Lung (tissue), 12 donors: ENCODE results near the gene CRACDL. TPM values are rescaled to one million over a fixed set of nuclear protein-coding genes. Genes with fewer than 3 reads are reported as not detected.

Experiments
- ATAC-seq: fragments of 200-7000 bp; cut with Tn5 transposase; one replicate; pipeline ENCODE4 v1.9.1; 2020; ENCODE audit warnings: moderate number of reproducible peaks; ENCODE audit not compliant: insufficient read depth, low FRiP score
- DNase-seq, 3 donors: peaks; one replicate each; pipeline ENCODE4 v3.0.0-alpha.2; 2013 to 2017
- H3K27ac ChIP-seq, 2 donors: one replicate each; pipeline ENCODE4 v1.5.1; 2013; ENCODE audit warnings: mild to moderate bottlenecking in 2 of 2, moderate library complexity in 2 of 2, control low read depth in 1 of 2, inconsistent platforms in 1 of 2, low read depth in 1 of 2, low read length in 1 of 2
- H3K27me3 ChIP-seq, 3 donors: one replicate each; pipeline ENCODE4 v1.5.1; 2013; ENCODE audit warnings: low read length in 2 of 3; ENCODE audit not compliant: control insufficient read depth in 3 of 3, insufficient read depth in 3 of 3
- H3K36me3 ChIP-seq, 4 donors: one replicate each; pipeline ENCODE4 v1.5.1; 2013; ENCODE audit warnings: low read length in 4 of 4, mild to moderate bottlenecking in 1 of 4, moderate library complexity in 1 of 4; ENCODE audit not compliant: control insufficient read depth in 4 of 4, insufficient read depth in 4 of 4
- H3K4me1 ChIP-seq, 5 donors: one replicate each; pipeline ENCODE4 v1.5.1; 2013; ENCODE audit warnings: low read length in 5 of 5, mild to moderate bottlenecking in 2 of 5, moderate library complexity in 1 of 5; ENCODE audit not compliant: control insufficient read depth in 5 of 5, insufficient read depth in 5 of 5
- H3K4me3 ChIP-seq: one replicate; pipeline ENCODE4 v1.5.1; 2013; ENCODE audit warnings: mild to moderate bottlenecking, control low read depth, moderate library complexity
- H3K9ac ChIP-seq, 2 donors: one replicate each; pipeline ENCODE4 v1.5.1; 2013; ENCODE audit warnings: low read length in 2 of 2, control low read depth in 1 of 2; ENCODE audit not compliant: insufficient read depth in 1 of 2
- H3K9me3 ChIP-seq, 4 donors: one replicate each; pipeline ENCODE4 v1.5.1; 2013; ENCODE audit warnings: low read length in 3 of 4, mild to moderate bottlenecking in 1 of 4, moderate library complexity in 1 of 4; ENCODE audit not compliant: control insufficient read depth in 4 of 4, insufficient read depth in 3 of 4
- CTCF ChIP-seq: IDR thresholded peaks from 2 replicates; pipeline ENCODE4 v1.5.1; 2012; ENCODE audit warnings: mild to moderate bottlenecking; ENCODE audit errors: control extremely low read depth, extremely low read depth
- WGBS, 2 donors: extraction: QIAGEN DNeasy Blood & Tissue Kit; methylation state at CpG; one replicate each; pipeline ENCODE4 v1.1.7; 2013; 5-methylcytosine and 5-hydroxymethylcytosine counted together
- polyA plus RNA-seq, 2 donors: library from polyadenylated mRNA; stranded (reverse); fragments of 200-250 nt; gene quantifications; one replicate each; pipeline ENCODE4 v1.2.1, GENCODE V29; 2013
- total RNA-seq, 2 donors: library from RNA; depleted of rRNA in 1 of 2; stranded (reverse); fragments of >200 nt in 1 of 2; gene quantifications; one replicate each; pipeline ENCODE4 v1.2.1, GENCODE V29; 2014 to 2021
- donor health status: control.
- donor health status: control.
- donor health status: Bipolar disorder and iron deficiency.
- donor health status: healthy.
- donor health status: DM: yes; HTN: yes; CAD: no.

The CRACDL gene
- total and polyA plus RNA-seq, 4 donors: 8.9 to 28.3 (median 13.2) TPM

GRCh38 chr2:98793275-98793674, 142.8 kb downstream of the CRACDL start:
- Histone ChIP-seq H3K36me3 (peaks cover 0 to 7% (median 0%) of the 10 kb centered on the region in 4 donors), H3K9me3 (no peaks in the 10 kb centered on the region), H3K9ac (no peak overlapping the region), H3K4me3 (no peak overlapping the region), H3K27ac (no peak overlapping the region), H3K4me1 (peaks cover 0 to 6% (median 0%) of the 10 kb centered on the region in 5 donors), H3K27me3 (peaks cover 0 to 3% (median 0%) of the 10 kb centered on the region in 3 donors)
- WGBS, 2 donors: 73 to 89% methylated on average over 5 of the region's 5 CpGs
- no peak for TF ChIP-seq CTCF
- ATAC-seq: no peak
- DNase-seq: peak in 2 of 3 donors; percentile 33 to 44

- Histone ChIP-seq H3K27me3 (peaks cover 0 to 3% (median 0%) of the 10 kb centered on the region in 3 donors), H3K9me3 (no peaks in the 10 kb centered on the region), H3K36me3 (peaks cover 0 to 2% (median 0%) of the 10 kb centered on the region in 4 donors), H3K4me3 (no peak overlapping the region), H3K9ac (no peak overlapping the region), H3K27ac (no peak overlapping the region), H3K4me1 (peaks cover 0 to 4% (median 0%) of the 10 kb centered on the region in 5 donors)
- ATAC-seq (no peak), DNase-seq (no peak)
- TF ChIP-seq CTCF: no peak
- WGBS, 2 donors: 96 to 97% methylated on average over 6 of the region's 6 CpGs
Observed at GRCh38 chr2:98790221-98790620, 145.8 kb downstream of the CRACDL start.

- no peaks in the 10 kb centered on the region for H3K9me3 ChIP-seq
- H3K9ac ChIP-seq: no peak overlapping the region
- H3K4me1 ChIP-seq: peaks cover 0 to 4% (median 0%) of the 10 kb centered on the region in 5 donors
- DNase-seq (no peak), ATAC-seq (no peak)
- H3K27me3 ChIP-seq: peaks cover 0 to 3% (median 0%) of the 10 kb centered on the region in 3 donors
- no peak overlapping the region for H3K27ac ChIP-seq
- no peak for TF ChIP-seq CTCF
- whole genome bisulfite sequencing, 2 donors: 83 to 85% methylated on average over 8 of the region's 8 CpGs
- no peak overlapping the region for H3K4me3 ChIP-seq
- H3K36me3 ChIP-seq: peaks cover 0 to 2% (median 0%) of the 10 kb centered on the region in 4 donors
Observed at GRCh38 chr2:98787700-98788099, 148.3 kb downstream of the CRACDL start.

GRCh38 chr2:98786179-98786578, 149.8 kb downstream of the CRACDL start:
- Histone ChIP-seq H3K27ac (no peak overlapping the region), H3K36me3 (no peaks in the 10 kb centered on the region), H3K9ac (no peak overlapping the region), H3K27me3 (peaks cover 0 to 3% (median 0%) of the 10 kb centered on the region in 3 donors), H3K4me3 (no peak overlapping the region), H3K9me3 (no peaks in the 10 kb centered on the region), H3K4me1 (peaks cover 0 to 4% (median 0%) of the 10 kb centered on the region in 5 donors)
- ATAC-seq (no peak), DNase-seq (no peak)
- WGBS, 2 donors: 96 to 99% methylated on average over 6 of the region's 6 CpGs
- TF ChIP-seq CTCF: no peak
